Gastrocnemius medialis (tissue), 4 donors: ENCODE measurements around the gene CD34.

Experiments used
- CTCF ChIP-seq, 5 experiments: fragments of 450-650 bp in 3 of 5; fragments of 200-600 bp in 2 of 5; sonication (generic) in 2 of 5; IDR thresholded peaks in 4 of 5; conservative IDR thresholded peaks in 1 of 5; 1 replicate in 4 of 5; 2 replicates in 1 of 5; pipeline ENCODE4 v1.5.1; 2016 to 2019; ENCODE audit warnings: antibody characterized with exemption in 5 of 5, mild to moderate bottlenecking in 3 of 5, moderate library complexity in 3 of 5
- POLR2A ChIP-seq, 2 donors: fragments of 450-650 bp; IDR thresholded peaks; one replicate each; pipeline ENCODE4 v1.6.1; 2017; ENCODE audit warnings: antibody characterized with exemption in 2 of 2, mild to moderate bottlenecking in 2 of 2, moderate library complexity in 2 of 2

GRCh38 chr1:207858281-207858680 is 52.6 kb downstream of the CD34 start:
- TF ChIP-seq CTCF (IDR thresholded peaks at IDR 0.05 in 4 of 5, conservative IDR thresholded peaks at IDR 0.05 in 1 of 5) (no peak), POLR2A (IDR thresholded peaks at IDR 0.05) (no peak)
